ENCODE data around the gene GSTA4. TPM values are rescaled to one million over a fixed set of nuclear protein-coding genes. Genes with fewer than 3 reads are reported as not detected.

The GSTA4 gene
- total and polyA plus RNA-seq, 2 of the 8 experiments (the other 6 are each of a cell fraction or from before 2014, with no cell fraction given): 13.9 to 21.6 TPM

DNA sequence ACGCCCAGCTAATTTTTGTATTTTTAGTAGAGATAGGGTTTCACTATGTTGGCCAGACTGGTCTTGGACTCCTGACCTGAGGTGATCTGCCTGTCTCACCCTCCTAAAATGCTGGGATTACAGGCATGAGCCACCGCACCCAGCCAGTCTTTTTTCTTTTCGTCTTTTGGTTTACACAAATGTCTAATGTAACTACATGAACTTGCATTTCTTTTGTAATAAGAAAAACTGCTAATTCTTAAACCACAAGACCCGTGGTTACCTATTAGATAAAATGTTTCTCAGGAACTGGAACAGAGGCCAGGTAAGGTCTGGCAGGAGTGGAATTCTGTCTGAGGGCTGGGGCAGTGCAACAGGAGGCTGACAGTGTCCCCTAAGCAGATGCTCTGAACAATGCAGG is 52.9 kb downstream of the GSTA4 start (continued):
- TF ChIP-seq CHD7 (IDR thresholded peaks at IDR 0.05; ENCODE audit: insufficient replicate concordance, low read length): no peak
- TF ChIP-seq BCL11A (IDR thresholded peaks at IDR 0.05; ENCODE audit: low read depth in 2 of 2, low read length in 2 of 2): no peak
- no peak for TF ChIP-seq FOSL1 (IDR thresholded peaks at IDR 0.05; ENCODE audit: insufficient read depth, low read depth, low read length)
- TF ChIP-seq JUND (IDR thresholded peaks at IDR 0.05; ENCODE audit: low read length): no peak
- TF ChIP-seq HDAC2 (IDR thresholded peaks at IDR 0.05; ENCODE audit: borderline replicate concordance in 1 of 2, low read depth in 2 of 2, low read length in 2 of 2): no peak
- TF ChIP-seq SP4 (IDR thresholded peaks at IDR 0.05; ENCODE audit: low read length): no peak

Data from H1 (cell line).